Measurements from ENCODE around the gene RYR1.

- TF ChIP-seq CTCF (IDR thresholded peaks at IDR 0.05) (no peak), POLR2A (IDR thresholded peaks at IDR 0.05) (no peak)
Measured at GRCh38 chr19:38412491-38412890, 21.0 kb upstream of the RYR1 start.

All from lower leg skin (tissue), 3 donors.